Neural progenitor cell (in vitro differentiated cells): ENCODE results near the gene SLC16A6. TPM values are rescaled to one million over a fixed set of nuclear protein-coding genes. Genes with fewer than 3 reads are reported as not detected.

Experiments
- DNase-seq: peaks from one replicate; pipeline ENCODE4 v3.0.0-alpha.2; 2016; ENCODE audit warnings: low spot score
- H2AFZ ChIP-seq: fragments of 200-600 bp; sonication (generic); replicated peaks from 2 replicates; pipeline ENCODE4 v1.6.1; 2016; ENCODE audit warnings: antibody characterized with exemption
- H3F3A ChIP-seq: fragments of 200-600 bp; sonication (generic); 2 replicates; pipeline ENCODE4 v1.6.1; 2016; ENCODE audit warnings: antibody characterized with exemption, low read depth
- H3K27ac ChIP-seq: fragments of 200-600 bp; sonication (generic); 2 replicates; pipeline ENCODE4 v1.5.1; 2016; ENCODE audit warnings: mild to moderate bottlenecking
- H3K27me3 ChIP-seq: fragments of 200-600 bp; sonication (generic); 2 replicates; pipeline ENCODE4 v1.6.1; 2016; ENCODE audit warnings: mild to moderate bottlenecking, moderate library complexity
- H3K36me3 ChIP-seq: fragments of 200-600 bp; sonication (generic); 2 replicates; pipeline ENCODE4 v1.5.1; 2016
- H3K4me1 ChIP-seq: fragments of 200-600 bp; sonication (generic); 2 replicates; pipeline ENCODE4 v1.6.1; 2016; ENCODE audit warnings: mixed run types
- H3K4me2 ChIP-seq: fragments of 200-600 bp; sonication (generic); 2 replicates; pipeline ENCODE4 v1.6.1; 2016
- H3K4me3 ChIP-seq: fragments of 200-600 bp; sonication (generic); 2 replicates; pipeline ENCODE4 v1.5.1; 2016
- H3K79me2 ChIP-seq: fragments of 200-600 bp; sonication (generic); 2 replicates; pipeline ENCODE4 v1.6.1; 2016; ENCODE audit warnings: low read depth
- H3K9ac ChIP-seq: fragments of 200-600 bp; sonication (generic); 2 replicates; pipeline ENCODE4 v1.6.1; 2016
- H3K9me3 ChIP-seq: fragments of 200-600 bp; sonication (generic); 2 replicates; pipeline ENCODE4 v1.5.1; 2016; ENCODE audit warnings: low read depth
- H4K20me1 ChIP-seq: fragments of 200-600 bp; sonication (generic); 2 replicates; pipeline ENCODE4 v1.6.1; 2016; ENCODE audit warnings: low read depth
- H3K27ac Mint-ChIP-seq: 3 replicates; pipeline ENCODE4 v1.8.0; 2021; ENCODE audit warnings: mixed read lengths
- H3K27me3 Mint-ChIP-seq: 2 replicates; pipeline ENCODE4 v1.8.0; 2022; ENCODE audit warnings: low read depth, mild to moderate bottlenecking, inconsistent platforms, moderate library complexity, mixed read lengths; ENCODE audit not compliant: insufficient read depth
- H3K36me3 Mint-ChIP-seq: 3 replicates; pipeline ENCODE4 v1.8.0; 2021; ENCODE audit warnings: mixed read lengths
- H3K4me1 Mint-ChIP-seq: 3 replicates; pipeline ENCODE4 v1.8.0; 2021; ENCODE audit warnings: mixed read lengths
- H3K4me3 Mint-ChIP-seq: 3 replicates; pipeline ENCODE4 v1.8.0; 2021; ENCODE audit warnings: mild to moderate bottlenecking, moderate library complexity, mixed read lengths
- H3K9me3 Mint-ChIP-seq: 3 replicates; pipeline ENCODE4 v1.8.0; 2020; ENCODE audit warnings: mixed read lengths
- CTCF ChIP-seq: fragments of 200-600 bp; sonication (generic); IDR thresholded peaks from 2 replicates; pipeline ENCODE4 v1.5.1; 2017; ENCODE audit warnings: antibody characterized with exemption, mild to moderate bottlenecking
- EZH2 ChIP-seq: fragments of 200-600 bp; sonication (generic); IDR thresholded peaks from 2 replicates; pipeline ENCODE4 v1.6.1; 2017; ENCODE audit warnings: antibody characterized with exemption, mild to moderate bottlenecking, moderate library complexity
- EZH2phosphoT487 ChIP-seq: fragments of 200-600 bp; sonication (generic); IDR thresholded peaks from 2 replicates; pipeline ENCODE4 v1.6.1; 2017; ENCODE audit warnings: antibody characterized with exemption
- total RNA-seq: library from RNA; depleted of rRNA; stranded (reverse); fragments of >200 nt; gene quantifications from 2 replicates; pipeline ENCODE4 v1.2.3, GENCODE V29; 2015; ENCODE audit warnings: low replicate concordance

SLC16A6 gene
- total RNA-seq, 1 donor from 2014 or later = 0.19 TPM

GRCh38 chr17:68291836-68292688 lies 1.1 kb upstream of the SLC16A6 start:
- Mint-ChIP-seq H3K27me3 (peaks cover 24% of the 10 kb centered on the region), H3K36me3 (no peaks in the 10 kb centered on the region), H3K27ac (no peak overlapping the region), H3K4me1 (peaks cover 26% of the 10 kb centered on the region), H3K4me3 (peak overlapping the region; percentile 89), H3K9me3 (no peaks in the 10 kb centered on the region)
- Histone ChIP-seq H3K4me1 (peaks cover 45% of the 10 kb centered on the region), H3K27me3 (peaks cover 63% of the 10 kb centered on the region), H3K36me3 (no peaks in the 10 kb centered on the region), H3K4me3 (peak overlapping the region; percentile 89), H3F3A (peaks cover 62% of the 10 kb centered on the region), H4K20me1 (peaks cover 9% of the 10 kb centered on the region), H3K9ac (peak overlapping the region; percentile 56), H2AFZ (peak overlapping the region; percentile 97), H3K79me2 (no peaks in the 10 kb centered on the region), H3K9me3 (no peaks in the 10 kb centered on the region), H3K27ac (peak overlapping the region; percentile 45), H3K4me2 (peak overlapping the region; percentile 97)
- DNase-seq = peak; percentile 87
- peak; percentile 60 for TF ChIP-seq EZH2
- TF ChIP-seq EZH2phosphoT487 = no peak
- peak; percentile 35 for TF ChIP-seq CTCF

GRCh38 chr17:68290268-68290954 lies 516 bp downstream of the SLC16A6 start:
- Histone ChIP-seq H3K27ac (no peak overlapping the region), H3K9me3 (no peaks in the 10 kb centered on the region), H3K36me3 (no peaks in the 10 kb centered on the region), H3F3A (peaks cover 62% of the 10 kb centered on the region), H3K9ac (no peak overlapping the region), H3K27me3 (peaks cover 67% of the 10 kb centered on the region), H2AFZ (no peak overlapping the region), H3K4me2 (peak overlapping the region; percentile 97), H3K4me1 (peaks cover 33% of the 10 kb centered on the region), H3K4me3 (peak overlapping the region; percentile 89), H3K79me2 (no peaks in the 10 kb centered on the region), H4K20me1 (peaks cover 9% of the 10 kb centered on the region)
- H3K27ac Mint-ChIP-seq = no peak overlapping the region
- DNase-seq = peak; percentile 58
- peaks cover 26% of the 10 kb centered on the region for H3K4me1 Mint-ChIP-seq
- H3K4me3 Mint-ChIP-seq = peak overlapping the region; percentile 96
- H3K9me3 Mint-ChIP-seq = no peaks in the 10 kb centered on the region
- H3K27me3 Mint-ChIP-seq = peaks cover 23% of the 10 kb centered on the region
- H3K36me3 Mint-ChIP-seq = no peaks in the 10 kb centered on the region
- TF ChIP-seq EZH2 (peak; percentile 79), EZH2phosphoT487 (peak; percentile 73), CTCF (no peak)

GRCh38 chr17:68289936-68290267 lies 1.0 kb downstream of the SLC16A6 start:
- Histone ChIP-seq H3F3A (peaks cover 59% of the 10 kb centered on the region), H4K20me1 (peaks cover 9% of the 10 kb centered on the region), H2AFZ (no peak overlapping the region), H3K27ac (no peak overlapping the region), H3K9ac (no peak overlapping the region), H3K4me3 (peak overlapping the region; percentile 89), H3K9me3 (no peaks in the 10 kb centered on the region), H3K36me3 (no peaks in the 10 kb centered on the region), H3K4me1 (peaks cover 33% of the 10 kb centered on the region), H3K79me2 (no peaks in the 10 kb centered on the region), H3K4me2 (peak overlapping the region; percentile 97), H3K27me3 (peaks cover 67% of the 10 kb centered on the region)
- no peak for DNase-seq
- no peak for TF ChIP-seq EZH2phosphoT487
- no peak for TF ChIP-seq CTCF
- no peak for TF ChIP-seq EZH2
- H3K4me3 Mint-ChIP-seq = peak overlapping the region; percentile 96
- H3K9me3 Mint-ChIP-seq = no peaks in the 10 kb centered on the region
- peaks cover 26% of the 10 kb centered on the region for H3K4me1 Mint-ChIP-seq
- peaks cover 23% of the 10 kb centered on the region for H3K27me3 Mint-ChIP-seq
- no peaks in the 10 kb centered on the region for H3K36me3 Mint-ChIP-seq
- H3K27ac Mint-ChIP-seq = no peak overlapping the region
